GM12891 (cell line): ENCODE data around the gene PHKA2.

ENCODE experiments used
- PAX5 ChIP-seq: IDR thresholded peaks from 2 replicates; pipeline ENCODE4 v1.6.1; 2011; ENCODE audit warnings: low read length, moderate library complexity, mild to moderate bottlenecking; ENCODE audit not compliant: insufficient read depth, severe bottlenecking
- POLR2A ChIP-seq: IDR thresholded peaks from 2 replicates; pipeline ENCODE4 v1.6.1; 2011; ENCODE audit warnings: low read depth, low read length, control low read depth
- POLR2AphosphoS5 ChIP-seq: IDR thresholded peaks from 2 replicates; pipeline ENCODE4 v1.6.1; 2011; ENCODE audit warnings: low read depth, low read length, control low read depth
- POU2F2 ChIP-seq: IDR thresholded peaks from 2 replicates; pipeline ENCODE4 v1.6.1; 2011; ENCODE audit warnings: low read depth, mild to moderate bottlenecking, control low read depth, low read length, moderate library complexity
- SPI1 ChIP-seq: IDR thresholded peaks from 2 replicates; pipeline ENCODE4 v1.6.1; 2011; ENCODE audit warnings: low read depth, low read length, control low read depth
- TAF1 ChIP-seq: IDR thresholded peaks from 2 replicates; pipeline ENCODE4 v1.6.1; 2011; ENCODE audit warnings: low read depth, low read length, control low read depth

- no peak for TF ChIP-seq POLR2A
- no peak for TF ChIP-seq POLR2AphosphoS5
- no peak for TF ChIP-seq TAF1
- TF ChIP-seq PAX5, result no peak
- no peak for TF ChIP-seq SPI1
- no peak for TF ChIP-seq POU2F2
Measured at GRCh38 chrX:18946611-18947010, 37.3 kb downstream of the PHKA2 start.
